ENCODE results near the gene SCO1. TPM values are rescaled to one million over a fixed set of nuclear protein-coding genes. Genes with fewer than 3 reads are reported as not detected.

Gene SCO1
- 10 to 100 TPM; 15.7 to 43.5 (median 24.8) TPM for polyA plus RNA-seq
- long read RNA-seq, donor 1 = 0 reads
- long read RNA-seq, donor 2, full-length matches to known transcripts = 6 of 6 reads
- long read RNA-seq, donor 2, partial matches to known transcripts = 0 of 6 reads
- long read RNA-seq, donor 2, other reads (novel, unspliced or antisense) = 0 of 6 reads
- long read RNA-seq, donor 3, full-length matches to known transcripts = 6 of 6 reads
- long read RNA-seq, donor 3, partial matches to known transcripts = 0 of 6 reads
- long read RNA-seq, donor 3, other reads (novel, unspliced or antisense) = 0 of 6 reads
- long read RNA-seq, donor 4 = 0 reads
- long read RNA-seq, donor 5, full-length matches to known transcripts = 6 of 6 reads
- long read RNA-seq, donor 5, partial matches to known transcripts = 0 of 6 reads
- long read RNA-seq, donor 5, other reads (novel, unspliced or antisense) = 0 of 6 reads
- long read RNA-seq, donor 6, full-length matches to known transcripts = 16 of 16 reads
- long read RNA-seq, donor 6, partial matches to known transcripts = 0 of 16 reads
- long read RNA-seq, donor 6, other reads (novel, unspliced or antisense) = 0 of 16 reads
- long read RNA-seq, donor 7, full-length matches to known transcripts = 14 of 14 reads
- long read RNA-seq, donor 7, partial matches to known transcripts = 0 of 14 reads
- long read RNA-seq, donor 7, other reads (novel, unspliced or antisense) = 0 of 14 reads
- long read RNA-seq, donor 8 = 0 reads
- long read RNA-seq, donor 9, full-length matches to known transcripts = 6 of 6 reads
- long read RNA-seq, donor 9, partial matches to known transcripts = 0 of 6 reads
- long read RNA-seq, donor 9, other reads (novel, unspliced or antisense) = 0 of 6 reads
- long read RNA-seq, donor 10, full-length matches to known transcripts = 11 of 11 reads
- long read RNA-seq, donor 10, partial matches to known transcripts = 0 of 11 reads
- long read RNA-seq, donor 10, other reads (novel, unspliced or antisense) = 0 of 11 reads

- Histone ChIP-seq H3K27ac (ENCODE audit: low read depth in 1 of 3, low read length in 2 of 3) (peak within 1 kb of the TSS; percentile 87 to 94 (median 94)), H3K27me3 (ENCODE audit: control insufficient read depth in 3 of 3, insufficient read depth in 3 of 3, low read length in 3 of 3) (no peaks in the 10 kb centered on the region), H3K36me3 (ENCODE audit: control insufficient read depth in 3 of 3, insufficient read depth in 2 of 3, low read depth in 1 of 3, low read length in 3 of 3) (peaks cover 2 to 8% (median 6%) of the 10 kb centered on the region in 3 donors), H3K9me3 (ENCODE audit: control insufficient read depth in 2 of 2, insufficient read depth in 1 of 2, low read depth in 1 of 2, low read length in 1 of 2) (no peaks in the 10 kb centered on the region), H3K4me1 (ENCODE audit: control insufficient read depth in 3 of 3, insufficient read depth in 2 of 3, low read depth in 1 of 3, low read length in 2 of 3) (peaks cover 0 to 18% (median 3%) of the 10 kb centered on the region in 3 donors), H3K4me3 (ENCODE audit: low read depth in 1 of 3, low read length in 3 of 3) (peak within 1 kb of the TSS; percentile 84 to 98 (median 86))
- DNase-seq (peak; percentile 95 to 98), FAIRE-seq (no peak)
- WGBS, 3 donors = 0 to 1% (median 0%) methylated on average over 75 to 84 of the region's 84 CpGs
These were observed at the start of gene SCO1, which contains the start of gene ADPRM for GRCh38 chr17:10697092-10698081. Gene SCO1, minus strand, starts transcription at chr17:10697533. Its CDS starts 26 bp downstream, at chr17:10697507. Gene ADPRM, plus strand, starts transcription at chr17:10697594. Its CDS starts 7,333 bp downstream, at chr17:10704927.

GRCh38 chr17:10745231-10745630, 47.9 kb upstream of the SCO1 start:
- peak overlapping the region; percentile 27 to 72 (median 34) for H3K27ac ChIP-seq (ENCODE audit: low read depth in 1 of 3, low read length in 2 of 3)
- peaks cover 0 to 25% (median 0%) of the 10 kb centered on the region in 3 donors for H3K4me1 ChIP-seq (ENCODE audit: control insufficient read depth in 3 of 3, insufficient read depth in 2 of 3, low read depth in 1 of 3, low read length in 2 of 3)

GRCh38 chr17:10744501-10745000, 47.2 kb upstream of the SCO1 start:
- Histone ChIP-seq H3K9me3 (ENCODE audit: control insufficient read depth in 2 of 2, insufficient read depth in 1 of 2, low read depth in 1 of 2, low read length in 1 of 2) (no peaks in the 10 kb centered on the region), H3K4me1 (ENCODE audit: control insufficient read depth in 3 of 3, insufficient read depth in 2 of 3, low read depth in 1 of 3, low read length in 2 of 3) (peaks cover 0 to 27% (median 0%) of the 10 kb centered on the region in 3 donors), H3K4me3 (ENCODE audit: low read depth in 1 of 3, low read length in 3 of 3) (no peak overlapping the region), H3K27ac (ENCODE audit: low read depth in 1 of 3, low read length in 2 of 3) (peak overlapping the region in 2 of 3 donors; percentile 27 to 72), H3K36me3 (ENCODE audit: control insufficient read depth in 3 of 3, insufficient read depth in 2 of 3, low read depth in 1 of 3, low read length in 3 of 3) (no peaks in the 10 kb centered on the region), H3K27me3 (ENCODE audit: control insufficient read depth in 3 of 3, insufficient read depth in 3 of 3, low read length in 3 of 3) (no peaks in the 10 kb centered on the region)
- DNase-seq = peak; percentile 68 to 74
- WGBS, 3 donors = 5 to 34% (median 13%) methylated on average over 7 of the region's 7 CpGs
- no peak for FAIRE-seq

More at GRCh38 chr17:10745231-10745630, 47.9 kb upstream of the SCO1 start:
- H3K27me3 ChIP-seq (ENCODE audit: control insufficient read depth in 3 of 3, insufficient read depth in 3 of 3, low read length in 3 of 3) = no peaks in the 10 kb centered on the region
- no peaks in the 10 kb centered on the region for H3K9me3 ChIP-seq (ENCODE audit: control insufficient read depth in 2 of 2, insufficient read depth in 1 of 2, low read depth in 1 of 2, low read length in 1 of 2)
- no peak for FAIRE-seq
- WGBS, 3 donors = 14 to 44% (median 34%) methylated on average over 6 of the region's 6 CpGs
- no peak overlapping the region for H3K4me3 ChIP-seq (ENCODE audit: low read depth in 1 of 3, low read length in 3 of 3)
- H3K36me3 ChIP-seq (ENCODE audit: control insufficient read depth in 3 of 3, insufficient read depth in 2 of 3, low read depth in 1 of 3, low read length in 3 of 3) = peaks cover 0 to under 1% (median 0%) of the 10 kb centered on the region in 3 donors
- peak; percentile 51 to 61 for DNase-seq

GRCh38 chr17:10743316-10744009, 46.1 kb upstream of the SCO1 start:
- Histone ChIP-seq H3K4me1 (ENCODE audit: control insufficient read depth in 3 of 3, insufficient read depth in 2 of 3, low read depth in 1 of 3, low read length in 2 of 3) (peaks cover 0 to 30% (median under 1%) of the 10 kb centered on the region in 3 donors), H3K27ac (ENCODE audit: low read depth in 1 of 3, low read length in 2 of 3) (no peak overlapping the region), H3K9me3 (ENCODE audit: control insufficient read depth in 2 of 2, insufficient read depth in 1 of 2, low read depth in 1 of 2, low read length in 1 of 2) (no peaks in the 10 kb centered on the region), H3K36me3 (ENCODE audit: control insufficient read depth in 3 of 3, insufficient read depth in 2 of 3, low read depth in 1 of 3, low read length in 3 of 3) (no peaks in the 10 kb centered on the region), H3K4me3 (ENCODE audit: low read depth in 1 of 3, low read length in 3 of 3) (no peak overlapping the region), H3K27me3 (ENCODE audit: control insufficient read depth in 3 of 3, insufficient read depth in 3 of 3, low read length in 3 of 3) (no peaks in the 10 kb centered on the region)
- FAIRE-seq = no peak
- no peak for DNase-seq
- WGBS, 3 donors = 55 to 72% (median 60%) methylated on average over 8 of the region's 8 CpGs

- no peaks in the 10 kb centered on the region for H3K27me3 ChIP-seq (ENCODE audit: control insufficient read depth in 3 of 3, insufficient read depth in 3 of 3, low read length in 3 of 3)
- peaks cover 0 to 3% of the 10 kb centered on the region in 2 donors for H3K9me3 ChIP-seq (ENCODE audit: control insufficient read depth in 2 of 2, insufficient read depth in 1 of 2, low read depth in 1 of 2, low read length in 1 of 2)
- 91 to 97% (median 94%) methylated on average over 6 of the region's 6 CpGs for WGBS, 3 donors
- peaks cover 5 to 38% (median 6%) of the 10 kb centered on the region in 3 donors for H3K4me1 ChIP-seq (ENCODE audit: control insufficient read depth in 3 of 3, insufficient read depth in 2 of 3, low read depth in 1 of 3, low read length in 2 of 3)
- no peak for FAIRE-seq
- DNase-seq = no peak
- H3K36me3 ChIP-seq (ENCODE audit: control insufficient read depth in 3 of 3, insufficient read depth in 2 of 3, low read depth in 1 of 3, low read length in 3 of 3) = no peaks in the 10 kb centered on the region
- no peak overlapping the region for H3K4me3 ChIP-seq (ENCODE audit: low read depth in 1 of 3, low read length in 3 of 3)
- H3K27ac ChIP-seq (ENCODE audit: low read depth in 1 of 3, low read length in 2 of 3) = no peak overlapping the region
These were observed 45.1 kb upstream of the SCO1 start for GRCh38 chr17:10742431-10742830.

- Histone ChIP-seq H3K4me3 (ENCODE audit: low read depth in 1 of 3, low read length in 3 of 3) (no peak overlapping the region), H3K4me1 (ENCODE audit: control insufficient read depth in 3 of 3, insufficient read depth in 2 of 3, low read depth in 1 of 3, low read length in 2 of 3) (peaks cover 5 to 44% (median 6%) of the 10 kb centered on the region in 3 donors)
- DNase-seq = no peak
These were observed 44.2 kb upstream of the SCO1 start for GRCh38 chr17:10741416-10742135.

More at GRCh38 chr17:10741416-10742135, 44.2 kb upstream of the SCO1 start:
- Histone ChIP-seq H3K27ac (ENCODE audit: low read depth in 1 of 3, low read length in 2 of 3) (no peak overlapping the region), H3K36me3 (ENCODE audit: control insufficient read depth in 3 of 3, insufficient read depth in 2 of 3, low read depth in 1 of 3, low read length in 3 of 3) (no peaks in the 10 kb centered on the region), H3K9me3 (ENCODE audit: control insufficient read depth in 2 of 2, insufficient read depth in 1 of 2, low read depth in 1 of 2, low read length in 1 of 2) (peaks cover 0 to 3% of the 10 kb centered on the region in 2 donors), H3K27me3 (ENCODE audit: control insufficient read depth in 3 of 3, insufficient read depth in 3 of 3, low read length in 3 of 3) (no peaks in the 10 kb centered on the region)
- FAIRE-seq = no peak
- WGBS, 3 donors = 88 to 93% (median 91%) methylated on average over 10 of the region's 10 CpGs
